Body of pancreas (tissue), 4 donors: ENCODE data around the gene ANKH. TPM values are rescaled to one million over a fixed set of nuclear protein-coding genes. Genes with fewer than 3 reads are reported as not detected.

ENCODE experiments used
- ATAC-seq: fragments of 150-250 bp; one replicate; pipeline ENCODE4 v1.9.1; 2016
- DNase-seq, 4 donors: peaks; one replicate each; pipeline ENCODE4 v3.0.0-alpha.2; 2019
- H3K27ac ChIP-seq, 4 donors: fragments of 200-600 bp; sonication (generic); 1 replicate in 3 of 4; 2 replicates in 1 of 4; pipeline versions ENCODE4 v1.5.1 to v1.6.1; 2016 to 2019; ENCODE audit warnings: mild to moderate bottlenecking in 1 of 4, mixed read lengths in 1 of 4, moderate library complexity in 1 of 4
- H3K27me3 ChIP-seq, 2 donors: fragments of 200-600 bp; sonication (generic); one replicate each; pipeline ENCODE4 v1.6.0; 2016; ENCODE audit warnings: mild to moderate bottlenecking in 1 of 2
- H3K36me3 ChIP-seq, 2 donors: fragments of 200-600 bp; sonication (generic); replicated peaks in 1 of 2; 2 replicates each; pipeline ENCODE4 v1.5.1; 2016; ENCODE audit warnings: low read depth in 2 of 2; ENCODE audit not compliant: insufficient read depth in 1 of 2
- H3K4me1 ChIP-seq: fragments of 200-600 bp; sonication (generic); one replicate; pipeline ENCODE4 v1.6.0; 2016
- H3K4me3 ChIP-seq, 2 donors: fragments of 200-600 bp; sonication (generic); 1 replicate in 1 of 2; 2 replicates in 1 of 2; pipeline ENCODE4 v1.5.1; 2016 to 2019
- H3K9me3 ChIP-seq, 3 donors: fragments of 200-600 bp; sonication (generic); 1 replicate in 2 of 3; 2 replicates in 1 of 3; pipeline ENCODE4 v1.5.1; 2016
- POLR2A ChIP-seq, 3 donors: fragments of 450-650 bp; IDR thresholded peaks; one replicate each; pipeline ENCODE4 v1.6.1; 2016; ENCODE audit warnings: antibody characterized with exemption in 3 of 3, mild to moderate bottlenecking in 2 of 3
- WGBS, 2 donors: methylation state at CpG; one replicate each; pipeline ENCODE4 v1.1.5; 2017; 5-methylcytosine and 5-hydroxymethylcytosine counted together
- intact Hi-C: fragments of 100-400 bp; cut with DNase I; formaldehyde crosslinking; loops from one replicate; pipeline ENCODE4 v1.15.1; 2023
- total RNA-seq, 2 donors: library from RNA; depleted of rRNA; stranded (reverse); fragments of >200 nt; gene quantifications; one replicate each; pipeline ENCODE4 v1.1.0, GENCODE V29; 2016
- TF ChIP-seq, protein P1 (sequence below), 7 experiments: fragments of 450-650 bp in 4 of 7; fragments of 200-600 bp in 3 of 7; sonication (generic) in 3 of 7; IDR thresholded peaks; one replicate each; pipeline ENCODE4 v1.5.1; 2016 to 2019; ENCODE audit warnings: antibody characterized with exemption in 7 of 7

ANKH gene
- total RNA-seq, 2 donors from 2014 or later: 19.1 to 20.5 TPM

- Histone ChIP-seq H3K27me3 (no peaks in the 10 kb centered on the region), H3K27ac (peak within 1 kb of the TSS; percentile 85 to 95 (median 92)), H3K4me1 (peaks cover 36% of the 10 kb centered on the region), H3K36me3 (no peaks in the 10 kb centered on the region), H3K9me3 (no peaks in the 10 kb centered on the region), H3K4me3 (peak within 1 kb of the TSS; percentile 38 to 58)
- DNase-seq (peak; percentile 89 to 92 (median 92)), ATAC-seq (peak; percentile 95)
- 0 to 1% methylated on average over 30 to 109 of the region's 115 CpGs for WGBS, 2 donors
- peak; percentile 85 to 90 (median 89) for TF ChIP-seq POLR2A (IDR thresholded peaks at IDR 0.05)
- TF ChIP-seq, protein P1, sequence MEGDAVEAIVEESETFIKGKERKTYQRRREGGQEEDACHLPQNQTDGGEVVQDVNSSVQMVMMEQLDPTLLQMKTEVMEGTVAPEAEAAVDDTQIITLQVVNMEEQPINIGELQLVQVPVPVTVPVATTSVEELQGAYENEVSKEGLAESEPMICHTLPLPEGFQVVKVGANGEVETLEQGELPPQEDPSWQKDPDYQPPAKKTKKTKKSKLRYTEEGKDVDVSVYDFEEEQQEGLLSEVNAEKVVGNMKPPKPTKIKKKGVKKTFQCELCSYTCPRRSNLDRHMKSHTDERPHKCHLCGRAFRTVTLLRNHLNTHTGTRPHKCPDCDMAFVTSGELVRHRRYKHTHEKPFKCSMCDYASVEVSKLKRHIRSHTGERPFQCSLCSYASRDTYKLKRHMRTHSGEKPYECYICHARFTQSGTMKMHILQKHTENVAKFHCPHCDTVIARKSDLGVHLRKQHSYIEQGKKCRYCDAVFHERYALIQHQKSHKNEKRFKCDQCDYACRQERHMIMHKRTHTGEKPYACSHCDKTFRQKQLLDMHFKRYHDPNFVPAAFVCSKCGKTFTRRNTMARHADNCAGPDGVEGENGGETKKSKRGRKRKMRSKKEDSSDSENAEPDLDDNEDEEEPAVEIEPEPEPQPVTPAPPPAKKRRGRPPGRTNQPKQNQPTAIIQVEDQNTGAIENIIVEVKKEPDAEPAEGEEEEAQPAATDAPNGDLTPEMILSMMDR (IDR thresholded peaks at IDR 0.05): no peak
- intact Hi-C loops: no loop called here
Measured at GRCh38 chr5:14664270-14665100, 207.1 kb downstream of the ANKH start, which contains the start of gene OTULIN. TSS of gene OTULIN (plus strand) at chr5:14664718. CDS start at chr5:14664826, 108 bp downstream.

DNA sequence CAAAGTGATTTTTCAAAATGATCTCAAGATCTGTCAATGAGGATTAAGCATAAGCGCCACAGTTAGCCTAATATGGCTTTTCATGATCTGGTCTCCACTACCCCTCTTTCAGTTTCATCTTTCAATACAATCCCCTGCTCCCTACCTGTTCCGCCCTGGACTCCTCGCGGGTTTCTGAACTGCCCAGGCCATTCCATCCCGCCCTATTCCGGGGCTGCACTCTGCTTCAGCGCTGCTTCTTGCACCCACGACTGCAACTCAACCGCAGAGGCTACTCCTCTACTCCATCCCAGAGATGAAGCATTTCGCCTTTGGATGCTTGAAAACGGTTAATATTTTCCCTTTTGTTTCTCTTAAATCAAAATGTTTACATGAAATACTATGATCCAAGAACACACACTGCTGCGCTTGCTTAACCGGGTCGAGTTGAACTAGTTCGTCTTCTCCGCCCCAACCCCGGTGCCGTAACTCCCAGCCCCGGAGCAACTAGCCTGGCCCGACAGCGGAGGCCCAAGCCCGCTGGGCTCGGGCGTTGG lies 207.8 kb downstream of the ANKH start:
- no peak for TF ChIP-seq POLR2A (IDR thresholded peaks at IDR 0.05)
- TF ChIP-seq, protein P1 (IDR thresholded peaks at IDR 0.05): no peak
- Histone ChIP-seq H3K27me3 (no peaks in the 10 kb centered on the region), H3K4me1 (peaks cover 36% of the 10 kb centered on the region), H3K27ac (peak overlapping the region; percentile 85 to 95 (median 92)), H3K36me3 (no peaks in the 10 kb centered on the region), H3K4me3 (peak overlapping the region; percentile 38 to 58), H3K9me3 (no peaks in the 10 kb centered on the region)
- DNase-seq: peak in 2 of 4 donors; percentile 23 to 25
- ATAC-seq: peak; percentile 17
- intact Hi-C loops: no loop called here
- 1% methylated on average over 23 to 24 of the region's 24 CpGs for WGBS, 2 donors

DNA sequence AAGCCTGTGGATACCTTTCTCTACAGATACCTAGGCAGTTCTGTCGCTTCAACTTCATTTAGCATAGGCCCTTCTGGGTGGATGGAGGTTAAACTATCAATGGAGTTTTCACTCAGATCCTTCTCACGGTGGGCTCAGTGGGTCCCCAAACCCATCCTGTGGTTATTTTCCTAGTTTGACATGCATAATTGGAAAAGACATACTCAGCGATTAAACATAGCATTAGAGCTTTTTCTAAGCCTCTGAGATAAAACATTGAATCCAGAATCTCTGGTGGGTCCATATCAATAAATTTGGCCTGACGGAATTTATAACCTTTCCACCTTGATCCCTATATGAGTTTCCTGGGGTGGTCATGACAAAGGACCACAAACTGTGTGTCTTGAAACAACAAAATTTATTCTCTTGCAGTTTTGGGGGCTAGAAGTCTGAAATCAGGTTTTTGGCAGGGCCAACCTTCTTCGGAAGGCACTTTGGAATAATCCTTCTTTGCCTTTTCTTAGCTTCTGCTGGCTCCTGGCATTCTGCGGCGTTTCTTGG lies 208.8 kb downstream of the ANKH start:
- intact Hi-C loops: no loop called here
- H3K27ac ChIP-seq: no peak overlapping the region
- no peak for TF ChIP-seq POLR2A (IDR thresholded peaks at IDR 0.05)
- TF ChIP-seq, protein P1 (IDR thresholded peaks at IDR 0.05): no peak

DNA sequence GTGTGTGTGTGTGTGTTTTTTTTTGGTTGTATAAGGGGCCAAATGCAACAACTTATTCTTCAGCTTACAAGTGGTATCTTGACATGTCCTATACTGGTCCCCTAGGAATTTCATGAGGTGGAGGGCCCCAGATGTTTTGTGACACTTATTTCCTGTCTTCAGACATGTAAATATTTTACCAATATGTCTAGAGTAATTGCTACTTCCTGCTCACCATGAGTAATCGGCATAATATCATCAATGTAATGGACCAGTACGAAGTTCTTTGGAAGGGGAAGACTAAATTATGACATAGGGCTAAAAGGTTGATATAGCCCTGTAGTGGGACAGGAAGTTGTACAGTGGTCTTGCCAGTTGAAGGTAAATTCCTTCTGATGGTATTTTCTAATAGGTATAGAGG lies 210.7 kb downstream of the ANKH start:
- TF ChIP-seq, protein P1 (IDR thresholded peaks at IDR 0.05): no peak
- TF ChIP-seq POLR2A (IDR thresholded peaks at IDR 0.05): no peak
- Histone ChIP-seq H3K36me3 (no peaks in the 10 kb centered on the region), H3K9me3 (no peaks in the 10 kb centered on the region), H3K27me3 (no peaks in the 10 kb centered on the region), H3K4me1 (peaks cover 16% of the 10 kb centered on the region), H3K27ac (peak overlapping the region in 2 of 4 donors; percentile 14 to 47), H3K4me3 (no peak overlapping the region)
- DNase-seq (no peak), ATAC-seq (no peak)
- WGBS, 2 donors: 76 to 79% methylated on average over 2 of the region's 2 CpGs
- intact Hi-C loops: no loop called here

More for the DNA sequence above, 208.8 kb downstream of the ANKH start:
- Histone ChIP-seq H3K4me1 (peaks cover 35% of the 10 kb centered on the region), H3K9me3 (no peaks in the 10 kb centered on the region), H3K4me3 (no peak overlapping the region), H3K27me3 (no peaks in the 10 kb centered on the region), H3K36me3 (no peaks in the 10 kb centered on the region)
- WGBS, 2 donors: 94 to 95% methylated on average over 7 of the region's 7 CpGs
- no peak for ATAC-seq
- no peak for DNase-seq
